OCI-LY3 (cell line): ENCODE measurements around the gene BAMBI.

ENCODE experiments used
- CTCF ChIP-seq: fragments of 200-600, 300-600 bp; sonication (generic); IDR thresholded peaks from 2 replicates; pipeline ENCODE4 v1.5.1; 2014; ENCODE audit warnings: antibody characterized with exemption, low read length, low read depth
- EZH2phosphoT487 ChIP-seq: fragments of 200-600 bp; shearing (Covaris generic); IDR thresholded peaks from 2 replicates; pipeline ENCODE4 v1.6.1; 2018; ENCODE audit warnings: antibody characterized with exemption, mixed run types, low read depth

- no peak for TF ChIP-seq EZH2phosphoT487
- no peak for TF ChIP-seq CTCF
Observed at GRCh38 chr10:28681291-28681763, 4.0 kb downstream of the BAMBI start.
